T-helper 2 cell treated with Interferon-gamma antibody and Interleukin-4, amounts not matched to agents 5 μg/mL and 100 μg/mL, for 36 hours (primary cell): ENCODE results near the gene PBOV1.

Experiments used
- DNase-seq: peaks from one replicate; pipeline ENCODE4 v3.0.0; 2021; ENCODE audit warnings: low spot score
- H3K27ac Mint-ChIP-seq: one replicate; pipeline ENCODE4 v1.8.0; 2021; ENCODE audit warnings: mild to moderate bottlenecking, mixed read lengths
- H3K27me3 Mint-ChIP-seq: one replicate; pipeline ENCODE4 v1.8.0; 2021; ENCODE audit warnings: low read depth, mixed read lengths
- H3K36me3 Mint-ChIP-seq: one replicate; pipeline ENCODE4 v1.8.0; 2021; ENCODE audit warnings: low read depth, mixed read lengths
- H3K4me1 Mint-ChIP-seq: one replicate; pipeline ENCODE4 v1.8.0; 2021; ENCODE audit warnings: low read depth, mixed read lengths
- H3K4me3 Mint-ChIP-seq: one replicate; pipeline ENCODE4 v1.8.0; 2022; ENCODE audit warnings: mild to moderate bottlenecking, moderate library complexity, mixed read lengths
- H3K9me3 Mint-ChIP-seq: one replicate; pipeline ENCODE4 v1.8.0; 2021; ENCODE audit warnings: mixed read lengths

PBOV1 gene

GRCh38 chr6:138182939-138183789, 35.1 kb downstream of the PBOV1 start:
- Mint-ChIP-seq H3K27me3 (peaks cover 19% of the 10 kb centered on the region), H3K36me3 (no peaks in the 10 kb centered on the region), H3K27ac (no peak overlapping the region), H3K9me3 (peaks cover 4% of the 10 kb centered on the region), H3K4me1 (no peaks in the 10 kb centered on the region), H3K4me3 (no peak overlapping the region)
- no peak for DNase-seq

- no peak overlapping the region for H3K27ac Mint-ChIP-seq
- H3K27me3 Mint-ChIP-seq, result peaks cover 31% of the 10 kb centered on the region
- peaks cover 23% of the 10 kb centered on the region for H3K9me3 Mint-ChIP-seq
- no peaks in the 10 kb centered on the region for H3K4me1 Mint-ChIP-seq
- no peak for DNase-seq
- no peaks in the 10 kb centered on the region for H3K36me3 Mint-ChIP-seq
- H3K4me3 Mint-ChIP-seq, result no peak overlapping the region
These were observed 41.5 kb downstream of the PBOV1 start for GRCh38 chr6:138176652-138177232.

- no peak overlapping the region for H3K4me3 Mint-ChIP-seq
- no peak for DNase-seq
- no peaks in the 10 kb centered on the region for H3K4me1 Mint-ChIP-seq
- H3K27me3 Mint-ChIP-seq, result peaks cover 25% of the 10 kb centered on the region
- no peaks in the 10 kb centered on the region for H3K36me3 Mint-ChIP-seq
- no peak overlapping the region for H3K27ac Mint-ChIP-seq
- peaks cover 23% of the 10 kb centered on the region for H3K9me3 Mint-ChIP-seq
These were observed 42.7 kb downstream of the PBOV1 start for GRCh38 chr6:138175596-138175995.
